GM19238 (cell line): ENCODE measurements around the gene PXMP2.
"Not testable (repeated sequence)": the region's sequence is repeated elsewhere in the genome, so short reads cannot be mapped to it uniquely, and the experiment has no call there.

Experiments
- DNase-seq: peaks from one replicate; pipeline ENCODE4 v3.0.0; 2011; ENCODE audit warnings: low spot score; ENCODE audit not compliant: insufficient read length

The PXMP2 gene

DNA sequence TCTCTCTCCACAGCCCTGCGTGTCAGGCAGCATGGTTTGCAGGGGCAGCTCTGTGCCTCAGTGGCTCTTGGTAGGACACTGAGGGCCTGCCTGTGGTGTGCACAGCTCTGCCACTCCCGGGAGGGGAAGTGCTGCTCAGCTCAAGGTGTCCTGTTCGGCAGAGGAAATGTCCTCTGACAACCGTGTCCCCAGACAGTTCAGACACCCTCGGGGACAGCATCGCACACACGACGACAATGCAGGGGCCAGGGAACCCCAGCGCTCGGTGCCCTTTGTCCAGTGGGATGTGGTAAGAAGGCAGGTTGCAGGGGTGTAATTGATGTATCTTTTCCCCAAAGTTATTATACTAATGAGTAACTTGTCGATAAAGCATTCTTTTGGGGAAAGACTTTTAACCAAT, 60.0 kb downstream of the PXMP2 start:
- DNase-seq, result no peak

DNA sequence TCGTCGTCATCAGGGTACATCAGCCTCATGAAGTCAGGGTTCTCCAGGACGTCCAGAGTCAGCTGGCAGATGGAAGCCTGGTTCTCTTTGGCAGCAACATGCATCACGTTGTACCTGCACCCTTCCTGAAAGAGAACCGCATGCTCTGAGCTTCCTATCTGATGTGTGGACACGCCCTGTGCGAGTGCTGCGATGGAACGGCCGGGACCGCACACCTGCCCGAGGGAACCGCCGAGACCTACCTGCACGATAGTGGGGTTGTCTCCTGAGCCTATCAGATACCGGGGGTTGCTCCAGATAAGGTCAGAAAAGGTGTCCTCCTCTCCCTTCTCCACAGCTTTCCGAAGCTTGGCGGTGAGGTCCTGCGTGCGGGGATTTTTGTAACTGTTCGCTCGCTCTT, 60.5 kb downstream of the PXMP2 start:
- no peak for DNase-seq

DNA sequence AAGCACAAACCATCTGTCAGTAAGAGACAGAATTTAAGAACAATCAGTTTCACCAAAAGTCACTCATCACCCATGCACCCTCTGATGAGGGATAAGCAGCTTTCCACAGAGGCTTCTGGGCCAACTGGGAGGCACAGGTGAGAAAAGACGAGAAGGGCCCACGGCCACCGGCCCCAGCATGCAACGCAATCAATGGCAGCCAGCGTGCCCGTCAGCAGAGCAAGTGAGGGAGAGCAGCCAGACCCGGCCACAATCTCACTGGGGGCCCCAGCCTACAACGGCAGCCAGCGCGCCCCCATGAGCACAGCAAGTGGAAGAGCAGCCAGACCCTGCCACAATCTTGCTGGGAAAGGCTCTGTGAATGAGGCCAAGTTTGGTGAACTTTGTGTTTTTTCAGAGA, 60.9 kb downstream of the PXMP2 start:
- no peak for DNase-seq

DNA sequence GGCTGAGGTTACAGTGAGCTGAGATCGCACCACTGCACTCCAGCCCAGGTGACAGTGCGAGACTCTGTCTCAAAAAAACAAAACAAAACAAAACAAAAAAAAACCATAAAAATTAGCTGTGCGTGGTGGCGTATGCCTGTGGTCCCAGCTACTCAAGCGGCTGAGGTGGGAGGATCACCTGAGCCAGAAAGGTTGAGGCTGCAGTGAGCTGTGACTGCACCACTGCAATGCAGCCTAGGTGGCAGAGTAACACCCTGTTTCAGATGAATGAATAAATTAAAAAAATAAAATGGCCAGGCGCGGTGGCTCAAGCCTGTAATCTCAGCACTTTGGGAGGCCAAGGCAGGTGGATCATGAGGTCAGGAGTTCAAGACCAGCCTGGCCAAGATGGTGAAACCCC, 66.3 kb downstream of the PXMP2 start:
- not testable (repeated sequence) for DNase-seq

DNA sequence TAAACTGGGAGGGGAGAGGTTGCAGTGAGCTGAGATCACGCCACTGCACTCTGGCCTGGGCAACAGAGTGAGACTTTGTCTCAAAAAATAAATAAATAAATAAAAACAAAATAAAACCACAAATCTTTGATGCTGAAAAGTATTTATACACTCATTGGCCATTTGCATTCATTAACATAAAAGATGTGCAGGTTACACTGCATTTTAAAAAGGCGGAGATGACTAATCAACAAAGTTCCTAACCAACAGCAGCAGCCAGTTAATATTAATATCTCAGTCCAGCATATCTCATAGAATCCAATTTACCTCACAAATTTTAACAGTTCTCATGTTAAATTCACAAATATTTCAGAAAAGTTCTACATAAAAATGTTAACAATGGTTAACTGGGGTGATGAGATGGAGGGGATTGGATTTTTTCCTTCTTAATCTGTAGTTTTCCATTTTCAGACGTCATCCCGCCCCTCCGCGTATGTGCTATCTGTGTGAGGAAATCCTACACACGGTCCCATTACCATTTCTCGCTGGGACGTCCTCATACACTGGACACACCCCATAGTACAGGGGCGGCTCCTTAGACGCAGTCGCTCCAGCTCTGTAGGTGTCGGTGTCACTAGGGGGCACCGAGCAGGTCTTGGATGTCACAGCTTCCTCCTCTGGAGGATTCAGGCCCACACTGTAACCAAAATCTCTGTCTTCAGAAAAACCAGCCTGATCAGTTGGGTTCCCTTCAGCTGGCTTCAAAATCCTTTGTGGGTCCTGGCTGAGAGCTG, 67.0 kb downstream of the PXMP2 start:
- no peak for DNase-seq
